Measurements from ENCODE around the gene IRS2. TPM values are rescaled to one million over a fixed set of nuclear protein-coding genes. Genes with fewer than 3 reads are reported as not detected.

IRS2 gene
- total RNA-seq, 1 donor: 19.0 TPM

DNA sequence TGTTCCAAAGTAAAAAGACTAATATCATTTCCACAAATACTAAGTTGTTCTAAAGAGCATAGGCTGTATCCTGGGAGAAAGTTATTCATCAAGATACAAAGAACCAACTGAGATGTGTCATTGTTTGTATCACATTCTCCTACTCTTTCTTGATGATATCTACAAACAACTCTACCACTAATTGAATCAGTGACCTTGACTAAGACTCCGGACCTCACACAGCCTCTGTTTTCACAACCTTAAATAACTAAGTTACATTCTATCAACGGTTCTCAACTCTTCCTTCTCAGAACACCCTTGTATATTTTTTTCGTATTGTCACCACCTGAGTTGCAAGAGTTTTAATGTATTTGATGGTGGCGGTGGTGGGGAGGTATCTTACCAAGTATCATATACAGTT is 12.6 kb downstream of the IRS2 start:
- DNase-seq (ENCODE audit: low read depth): no peak
- TF ChIP-seq, protein P1, sequence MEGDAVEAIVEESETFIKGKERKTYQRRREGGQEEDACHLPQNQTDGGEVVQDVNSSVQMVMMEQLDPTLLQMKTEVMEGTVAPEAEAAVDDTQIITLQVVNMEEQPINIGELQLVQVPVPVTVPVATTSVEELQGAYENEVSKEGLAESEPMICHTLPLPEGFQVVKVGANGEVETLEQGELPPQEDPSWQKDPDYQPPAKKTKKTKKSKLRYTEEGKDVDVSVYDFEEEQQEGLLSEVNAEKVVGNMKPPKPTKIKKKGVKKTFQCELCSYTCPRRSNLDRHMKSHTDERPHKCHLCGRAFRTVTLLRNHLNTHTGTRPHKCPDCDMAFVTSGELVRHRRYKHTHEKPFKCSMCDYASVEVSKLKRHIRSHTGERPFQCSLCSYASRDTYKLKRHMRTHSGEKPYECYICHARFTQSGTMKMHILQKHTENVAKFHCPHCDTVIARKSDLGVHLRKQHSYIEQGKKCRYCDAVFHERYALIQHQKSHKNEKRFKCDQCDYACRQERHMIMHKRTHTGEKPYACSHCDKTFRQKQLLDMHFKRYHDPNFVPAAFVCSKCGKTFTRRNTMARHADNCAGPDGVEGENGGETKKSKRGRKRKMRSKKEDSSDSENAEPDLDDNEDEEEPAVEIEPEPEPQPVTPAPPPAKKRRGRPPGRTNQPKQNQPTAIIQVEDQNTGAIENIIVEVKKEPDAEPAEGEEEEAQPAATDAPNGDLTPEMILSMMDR (IDR thresholded peaks at IDR 0.05; ENCODE audit: insufficient read depth, low read depth, low read length): no peak

DNA sequence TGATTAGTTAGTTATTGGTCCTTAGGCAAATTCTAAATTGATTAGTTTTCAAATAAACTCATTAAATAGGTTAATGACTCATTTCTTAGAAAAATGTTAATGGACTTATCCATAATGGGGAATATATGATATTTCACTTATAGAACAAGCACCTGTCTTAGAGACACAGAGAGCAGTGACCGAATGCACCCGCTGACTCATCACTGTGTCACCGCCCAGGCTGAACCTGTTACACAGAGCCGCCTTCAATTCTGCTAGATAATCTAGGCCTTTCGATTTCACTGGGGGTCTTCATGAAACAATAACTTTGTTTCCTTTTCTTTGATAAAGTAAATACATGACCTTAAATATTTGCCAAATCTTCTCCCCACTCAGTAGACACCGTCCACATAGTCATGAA is 13.1 kb downstream of the IRS2 start:
- no peak for DNase-seq (ENCODE audit: low read depth)
- H3K4me3 ChIP-seq (ENCODE audit: low read depth, low read length): no peak overlapping the region
- TF ChIP-seq, protein P1 (IDR thresholded peaks at IDR 0.05; ENCODE audit: insufficient read depth, low read depth, low read length): no peak

More for the DNA sequence above, 12.6 kb downstream of the IRS2 start:
- no peak overlapping the region for H3K4me3 ChIP-seq (ENCODE audit: low read depth, low read length)

DNA sequence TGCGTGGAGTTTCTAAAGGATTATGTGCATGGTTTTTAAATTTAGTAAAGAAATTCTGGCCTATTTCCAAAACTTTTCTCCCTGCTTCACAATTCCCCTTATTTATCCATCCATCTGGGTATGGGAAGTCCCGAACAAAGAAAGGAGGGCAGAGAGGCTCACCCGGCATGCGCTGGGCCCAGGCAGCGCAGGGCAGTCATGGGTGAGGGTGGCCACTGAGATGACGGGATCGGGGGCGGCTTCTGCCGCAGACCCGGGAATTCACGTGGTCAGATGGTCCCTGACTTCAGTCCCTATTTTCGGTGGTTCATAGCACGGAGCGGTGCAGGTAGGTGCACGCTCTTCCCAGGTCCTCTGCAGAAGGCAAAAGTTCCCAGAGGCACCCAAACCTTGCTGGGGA is 14.5 kb downstream of the IRS2 start:
- DNase-seq (ENCODE audit: low read depth): no peak
- TF ChIP-seq, protein P1 (IDR thresholded peaks at IDR 0.05; ENCODE audit: insufficient read depth, low read depth, low read length): no peak
- no peak overlapping the region for H3K4me3 ChIP-seq (ENCODE audit: low read depth, low read length)

DNA sequence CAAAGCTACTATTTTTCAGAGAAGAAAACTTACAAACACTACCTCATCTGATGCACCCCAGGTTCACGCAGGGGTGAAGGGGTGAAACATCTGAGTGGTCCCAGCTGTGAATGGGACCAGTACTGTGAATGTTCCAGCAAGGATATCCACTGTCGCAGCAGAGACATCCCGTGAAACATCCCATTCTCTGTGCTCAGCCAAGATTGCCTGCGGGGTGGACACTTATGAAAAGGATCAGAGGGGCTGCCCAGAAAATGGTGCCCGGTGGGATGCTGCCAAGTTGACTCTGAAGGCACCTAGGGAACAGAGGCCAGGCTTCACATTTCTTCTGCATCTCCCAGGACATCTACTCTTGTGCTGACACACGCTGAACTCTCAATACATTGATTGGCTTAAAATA is 15.9 kb downstream of the IRS2 start:
- TF ChIP-seq, protein P1 (IDR thresholded peaks at IDR 0.05; ENCODE audit: insufficient read depth, low read depth, low read length): no peak
- H3K4me3 ChIP-seq (ENCODE audit: low read depth, low read length): no peak overlapping the region
- no peak for DNase-seq (ENCODE audit: low read depth)

DNA sequence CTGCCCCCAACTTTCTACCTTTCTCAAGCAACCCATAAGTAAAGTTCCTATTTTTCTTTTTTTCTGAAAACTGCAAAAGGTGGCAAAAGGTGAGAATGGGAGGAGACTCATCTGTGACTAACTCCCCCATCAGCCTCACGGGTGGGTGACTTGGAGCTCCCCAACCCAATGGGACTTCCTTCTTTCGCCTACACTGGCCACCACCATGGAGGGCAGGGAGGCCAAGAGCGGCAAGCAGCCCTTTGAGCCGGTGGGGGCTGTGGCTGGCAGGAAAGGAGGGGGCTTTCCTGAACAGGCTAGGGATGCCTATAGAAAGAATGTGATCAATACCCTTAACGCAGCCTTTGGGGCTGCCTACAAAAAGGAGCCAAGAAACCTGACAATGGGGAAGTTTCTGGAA is 16.5 kb downstream of the IRS2 start:
- no peak for DNase-seq (ENCODE audit: low read depth)

DNA sequence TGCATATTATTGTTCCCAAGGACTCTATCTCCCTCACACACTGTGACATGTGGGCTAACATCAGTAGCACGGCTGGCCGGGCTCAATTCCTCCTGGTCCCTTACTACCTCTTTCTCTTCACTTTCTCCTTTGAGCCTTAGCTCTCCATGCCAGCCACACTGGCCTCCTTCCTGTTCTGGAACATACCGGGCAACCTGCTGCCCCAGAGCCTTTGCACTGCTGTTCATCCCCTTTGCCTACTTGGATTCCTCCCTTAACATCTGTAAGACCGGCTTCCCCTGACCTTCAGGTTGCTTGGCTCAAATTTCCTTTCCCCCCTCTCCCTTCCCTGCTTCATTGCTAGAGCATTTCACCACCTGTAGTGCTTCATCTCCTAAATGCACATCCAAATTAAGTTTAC is 17.1 kb downstream of the IRS2 start:
- TF ChIP-seq, protein P1 (IDR thresholded peaks at IDR 0.05; ENCODE audit: insufficient read depth, low read depth, low read length): no peak
- H3K4me3 ChIP-seq (ENCODE audit: low read depth, low read length): no peak overlapping the region
- no peak for DNase-seq (ENCODE audit: low read depth)

More for the DNA sequence above, 16.5 kb downstream of the IRS2 start:
- no peak overlapping the region for H3K4me3 ChIP-seq (ENCODE audit: low read depth, low read length)
- TF ChIP-seq, protein P1 (IDR thresholded peaks at IDR 0.05; ENCODE audit: insufficient read depth, low read depth, low read length): no peak

DNA sequence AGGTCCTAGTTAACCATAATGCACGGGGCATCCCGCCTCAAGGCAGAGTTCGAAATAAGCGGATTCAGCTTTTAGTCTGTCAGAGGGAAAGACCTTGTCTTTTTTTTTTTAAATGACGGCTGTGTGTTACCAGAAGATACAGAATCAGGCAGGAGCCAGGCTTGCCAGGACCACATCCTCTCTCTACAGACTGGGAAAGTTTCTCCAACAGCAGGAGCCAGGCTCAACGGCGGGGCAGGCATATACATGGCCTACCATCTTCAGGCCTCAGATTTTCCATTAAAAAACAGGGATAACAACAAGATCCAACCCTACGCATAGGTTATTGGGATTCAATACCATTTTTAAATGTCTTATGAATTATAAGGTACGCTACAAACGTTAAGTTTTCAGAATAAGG is 17.8 kb downstream of the IRS2 start:
- H3K4me3 ChIP-seq (ENCODE audit: low read depth, low read length): no peak overlapping the region
- DNase-seq (ENCODE audit: low read depth): no peak
- TF ChIP-seq, protein P1 (IDR thresholded peaks at IDR 0.05; ENCODE audit: insufficient read depth, low read depth, low read length): no peak
